Fibroblast of peridontal ligament (primary cell): ENCODE measurements around the gene PSME1.

ENCODE experiments used
- DNase-seq: peaks from one replicate; pipeline ENCODE4 v3.0.0-alpha.2; 2010; ENCODE audit errors: extremely low read depth

Gene PSME1

GRCh38 chr14:24172261-24172860 lies 36.4 kb downstream of the PSME1 start:
- DNase-seq, result no peak

GRCh38 chr14:24172871-24173281 lies 36.9 kb downstream of the PSME1 start:
- no peak for DNase-seq

GRCh38 chr14:24176599-24176998 lies 40.6 kb downstream of the PSME1 start:
- DNase-seq, result no peak

- no peak for DNase-seq
Observed at GRCh38 chr14:24177041-24177825, 41.2 kb downstream of the PSME1 start.

- DNase-seq, result no peak
Observed at GRCh38 chr14:24177891-24178290, 41.9 kb downstream of the PSME1 start.

GRCh38 chr14:24178399-24179178 lies 42.6 kb downstream of the PSME1 start:
- DNase-seq, result no peak

- no peak for DNase-seq
Observed at GRCh38 chr14:24179294-24179960, 43.4 kb downstream of the PSME1 start.

- peak; percentile 91 for DNase-seq
Observed at GRCh38 chr14:24179961-24180796, 44.2 kb downstream of the PSME1 start.

GRCh38 chr14:24181371-24182077 lies 45.5 kb downstream of the PSME1 start:
- no peak for DNase-seq

- DNase-seq, result no peak
Observed at GRCh38 chr14:24182110-24182882, 46.3 kb downstream of the PSME1 start.

GRCh38 chr14:24183014-24183481 lies 47.1 kb downstream of the PSME1 start:
- no peak for DNase-seq

GRCh38 chr14:24184104-24184970 lies 48.3 kb downstream of the PSME1 start:
- DNase-seq, result no peak

- no peak for DNase-seq
Observed at GRCh38 chr14:24185026-24185425, 49.0 kb downstream of the PSME1 start.

GRCh38 chr14:24185741-24186140 lies 49.7 kb downstream of the PSME1 start:
- DNase-seq, result no peak

GRCh38 chr14:24186831-24187538 lies 51.0 kb downstream of the PSME1 start:
- no peak for DNase-seq

- no peak for DNase-seq
Observed at GRCh38 chr14:24187539-24187915, 51.5 kb downstream of the PSME1 start.
